DOHH2 (cell line): ENCODE results near the gene OGFOD2.

Experiments used
- EZH2phosphoT487 ChIP-seq: fragments of 200-600 bp; sonication (generic); IDR thresholded peaks from 2 replicates; pipeline ENCODE4 v1.6.1; 2017; ENCODE audit warnings: borderline replicate concordance, mild to moderate bottlenecking, antibody characterized with exemption, low read length, moderate library complexity, mixed read lengths
- TF ChIP-seq, protein P1 (sequence below): fragments of 200-600 bp; sonication (generic); IDR thresholded peaks from one replicate; pipeline ENCODE4 v1.5.1; 2014; ENCODE audit warnings: antibody characterized with exemption, mild to moderate bottlenecking, low read depth, low read length; ENCODE audit not compliant: poor library complexity, severe bottlenecking

- no peak for TF ChIP-seq EZH2phosphoT487
- TF ChIP-seq, protein P1, sequence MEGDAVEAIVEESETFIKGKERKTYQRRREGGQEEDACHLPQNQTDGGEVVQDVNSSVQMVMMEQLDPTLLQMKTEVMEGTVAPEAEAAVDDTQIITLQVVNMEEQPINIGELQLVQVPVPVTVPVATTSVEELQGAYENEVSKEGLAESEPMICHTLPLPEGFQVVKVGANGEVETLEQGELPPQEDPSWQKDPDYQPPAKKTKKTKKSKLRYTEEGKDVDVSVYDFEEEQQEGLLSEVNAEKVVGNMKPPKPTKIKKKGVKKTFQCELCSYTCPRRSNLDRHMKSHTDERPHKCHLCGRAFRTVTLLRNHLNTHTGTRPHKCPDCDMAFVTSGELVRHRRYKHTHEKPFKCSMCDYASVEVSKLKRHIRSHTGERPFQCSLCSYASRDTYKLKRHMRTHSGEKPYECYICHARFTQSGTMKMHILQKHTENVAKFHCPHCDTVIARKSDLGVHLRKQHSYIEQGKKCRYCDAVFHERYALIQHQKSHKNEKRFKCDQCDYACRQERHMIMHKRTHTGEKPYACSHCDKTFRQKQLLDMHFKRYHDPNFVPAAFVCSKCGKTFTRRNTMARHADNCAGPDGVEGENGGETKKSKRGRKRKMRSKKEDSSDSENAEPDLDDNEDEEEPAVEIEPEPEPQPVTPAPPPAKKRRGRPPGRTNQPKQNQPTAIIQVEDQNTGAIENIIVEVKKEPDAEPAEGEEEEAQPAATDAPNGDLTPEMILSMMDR, result no peak
Measured at GRCh38 chr12:122982963-122983788, 8.1 kb downstream of the OGFOD2 start.
